HUES6 (cell line): Measurements from ENCODE around the gene SLC44A1.
"Not testable (repeated sequence)": the region's sequence is repeated elsewhere in the genome, so short reads cannot be mapped to it uniquely, and the experiment has no call there.

ENCODE experiments used
- H3K27ac ChIP-seq: 2 replicates; pipeline ENCODE4 v1.7.0; 2013; ENCODE audit warnings: low read depth, mild to moderate bottlenecking, low read length, inconsistent platforms
- H3K27me3 ChIP-seq: 2 replicates; pipeline ENCODE4 v1.6.1; 2013; ENCODE audit warnings: low read length; ENCODE audit not compliant: control insufficient read depth, insufficient read depth
- H3K36me3 ChIP-seq: 2 replicates; pipeline ENCODE4 v1.6.1; 2013; ENCODE audit warnings: low read length; ENCODE audit not compliant: control insufficient read depth, insufficient read depth
- H3K4me1 ChIP-seq: 2 replicates; pipeline ENCODE4 v1.6.1; 2013; ENCODE audit warnings: low read length; ENCODE audit not compliant: control insufficient read depth, insufficient read depth
- H3K4me3 ChIP-seq: 2 replicates; pipeline ENCODE4 v1.5.1; 2013; ENCODE audit warnings: low read depth, low read length
- H3K9ac ChIP-seq: one replicate; pipeline ENCODE4 v1.6.1; 2013; ENCODE audit warnings: mild to moderate bottlenecking, low read length
- H3K9me3 ChIP-seq: 2 replicates; pipeline ENCODE4 v1.6.1; 2013; ENCODE audit warnings: low read depth, low read length; ENCODE audit not compliant: control insufficient read depth, insufficient read depth

SLC44A1 gene

DNA sequence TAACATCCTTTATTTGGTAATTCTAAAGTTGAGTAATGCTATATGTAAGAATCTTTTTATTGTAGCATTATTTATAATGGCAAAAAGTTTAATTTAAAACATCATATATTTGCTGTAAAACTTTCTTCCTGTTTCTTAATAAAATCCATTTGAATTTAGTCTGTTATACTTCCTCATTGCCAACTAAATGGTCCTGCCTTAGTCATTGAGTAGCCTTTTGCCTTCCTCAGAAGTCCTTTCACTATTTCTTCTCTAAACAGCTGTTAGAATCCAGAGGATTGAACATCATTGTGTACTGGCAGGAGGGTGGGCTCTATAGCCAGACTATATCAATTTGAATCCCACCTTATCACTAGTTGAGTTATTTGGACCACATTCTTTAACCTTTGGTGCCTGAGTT is 11.0 kb downstream of the SLC44A1 start:
- H3K4me1 ChIP-seq, result peaks cover 38% of the 10 kb centered on the region
- no peak overlapping the region for H3K4me3 ChIP-seq
- no peak overlapping the region for H3K9ac ChIP-seq
- no peaks in the 10 kb centered on the region for H3K27me3 ChIP-seq
- H3K36me3 ChIP-seq, result no peaks in the 10 kb centered on the region
- no peak overlapping the region for H3K27ac ChIP-seq
- H3K9me3 ChIP-seq, result no peaks in the 10 kb centered on the region

DNA sequence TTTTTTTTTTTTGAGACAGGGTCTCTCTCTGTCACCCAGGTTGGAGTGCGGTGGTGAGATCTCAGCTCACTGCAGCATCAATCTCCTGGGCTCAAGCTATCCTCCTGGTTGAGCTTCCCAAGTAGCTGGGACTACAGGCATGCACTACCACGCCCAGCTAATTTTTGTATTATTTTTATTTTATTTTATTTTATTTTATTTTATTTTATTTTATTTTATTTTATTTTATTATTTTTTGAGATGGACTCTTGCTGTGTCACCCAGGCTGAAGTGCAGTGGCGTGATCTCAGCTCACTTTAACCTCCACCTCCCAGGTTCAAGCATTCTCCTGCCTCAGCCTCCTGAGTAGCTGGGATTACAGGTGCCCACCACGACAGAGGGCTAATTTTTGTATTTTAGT is 12.1 kb downstream of the SLC44A1 start:
- not testable (repeated sequence) for H3K4me3 ChIP-seq, H3K9me3 ChIP-seq, H3K36me3 ChIP-seq, H3K9ac ChIP-seq, H3K27me3 ChIP-seq, H3K27ac ChIP-seq
- H3K4me1 ChIP-seq, result peaks cover 34% of the 10 kb centered on the region

DNA sequence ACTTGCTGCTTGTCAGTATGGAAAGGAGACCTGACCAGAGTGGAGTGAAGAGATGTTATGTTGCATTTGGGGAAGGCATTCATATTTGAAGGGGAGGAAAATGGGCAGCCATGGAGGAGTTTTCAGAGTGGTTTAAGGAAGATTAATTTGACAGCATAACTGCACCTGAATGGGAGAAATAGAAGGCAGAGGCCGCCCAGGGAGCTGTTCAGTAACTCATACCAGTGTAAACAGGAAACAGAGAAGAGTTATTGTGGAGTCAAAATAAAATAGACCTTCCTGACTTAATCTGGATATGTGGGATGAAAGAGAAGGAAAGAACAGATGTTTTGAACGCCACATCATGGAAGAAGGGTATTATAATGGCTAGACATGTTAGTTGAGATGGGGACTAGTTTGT is 13.4 kb downstream of the SLC44A1 start:
- no peaks in the 10 kb centered on the region for H3K9me3 ChIP-seq
- H3K36me3 ChIP-seq, result no peaks in the 10 kb centered on the region
- H3K4me1 ChIP-seq, result peaks cover 28% of the 10 kb centered on the region
- H3K9ac ChIP-seq, result no peak overlapping the region
- H3K27ac ChIP-seq, result no peak overlapping the region
- no peak overlapping the region for H3K4me3 ChIP-seq
- no peaks in the 10 kb centered on the region for H3K27me3 ChIP-seq

DNA sequence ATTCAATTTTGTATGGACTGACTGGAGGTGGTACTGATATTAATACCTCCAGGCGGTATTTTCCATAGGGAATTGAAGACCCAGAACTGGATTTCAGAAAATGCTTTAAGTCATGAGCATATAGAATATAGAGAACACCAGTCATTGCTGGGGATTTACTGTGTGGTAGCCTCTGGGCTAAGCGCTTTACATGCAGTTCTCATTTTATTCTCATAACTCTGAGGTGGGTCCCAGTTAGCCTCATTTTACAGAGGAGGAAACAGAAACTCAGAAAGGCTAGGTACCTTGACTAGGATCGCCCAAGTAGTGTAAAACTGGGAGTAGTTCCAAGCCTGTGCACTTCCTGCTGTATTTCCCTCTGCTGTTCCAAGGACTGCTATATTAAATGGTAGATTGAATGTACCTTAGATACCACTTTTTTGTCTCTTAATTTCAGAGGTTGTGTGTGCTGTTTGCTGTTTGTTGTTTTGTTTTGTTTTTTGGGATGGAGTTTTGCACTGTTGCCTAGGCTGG is 13.8 kb downstream of the SLC44A1 start:
- Histone ChIP-seq H3K27me3 (no peaks in the 10 kb centered on the region), H3K9me3 (no peaks in the 10 kb centered on the region), H3K9ac (no peak overlapping the region), H3K4me1 (peaks cover 28% of the 10 kb centered on the region), H3K36me3 (no peaks in the 10 kb centered on the region), H3K4me3 (no peak overlapping the region), H3K27ac (no peak overlapping the region)

DNA sequence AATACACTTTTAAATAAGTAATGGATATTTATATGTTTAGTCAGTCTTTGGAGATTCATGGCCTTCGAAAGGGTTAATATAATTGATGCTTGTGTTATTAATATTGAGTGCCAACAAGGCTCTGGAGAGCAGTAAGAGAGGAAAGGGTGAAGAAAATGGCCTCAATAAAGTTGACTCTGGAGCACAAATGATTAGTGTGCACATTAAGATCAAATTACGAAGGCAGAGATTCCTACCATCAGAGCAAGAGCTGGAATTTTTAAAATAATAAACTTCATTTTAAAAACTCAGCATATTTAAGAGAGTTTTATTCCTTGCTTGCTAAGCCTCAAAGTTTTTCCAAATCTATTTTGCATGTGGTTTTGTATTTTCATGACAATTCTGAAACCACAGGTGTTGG is 14.8 kb downstream of the SLC44A1 start:
- peaks cover 24% of the 10 kb centered on the region for H3K4me1 ChIP-seq
- no peak overlapping the region for H3K27ac ChIP-seq

DNA sequence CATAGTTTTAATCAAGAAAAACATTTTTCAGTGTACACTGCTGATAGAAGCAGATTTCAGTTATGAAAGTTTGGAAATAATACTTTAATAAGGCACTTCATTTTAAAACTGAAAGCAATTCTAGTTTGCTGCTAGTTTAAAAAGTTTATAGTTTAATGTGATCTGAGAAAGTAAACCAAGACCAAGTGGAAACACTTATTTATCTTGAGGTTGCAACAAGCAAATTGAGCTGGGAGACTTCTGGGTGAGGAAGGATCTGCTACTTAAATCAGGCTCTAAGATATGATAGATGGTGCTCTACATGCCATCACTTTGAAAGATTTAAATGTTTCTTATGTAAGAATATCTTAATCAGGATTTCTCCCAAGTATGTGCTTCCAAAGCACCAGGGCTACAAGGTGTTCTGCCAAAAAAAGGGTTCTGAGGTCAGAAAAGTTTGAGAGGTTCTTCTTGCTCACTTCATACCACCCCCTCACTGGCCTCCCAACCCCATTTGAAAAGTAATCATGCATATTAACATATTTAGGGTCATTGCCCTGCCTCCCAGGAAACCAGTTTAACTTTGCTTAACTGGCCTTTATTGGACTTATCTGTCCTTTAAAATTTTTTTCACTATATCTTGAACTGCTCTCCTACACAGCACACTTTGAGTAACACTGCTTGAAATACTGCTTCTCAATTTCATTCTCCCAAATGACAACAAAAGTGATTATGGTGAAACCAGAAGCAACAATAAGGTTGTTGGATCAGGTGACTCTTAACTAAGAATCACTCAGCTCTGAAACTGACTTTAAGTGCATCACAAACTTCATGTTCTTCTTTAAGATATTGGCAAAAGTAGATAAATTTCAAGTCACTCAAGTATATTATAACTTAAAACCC is 15.5 kb downstream of the SLC44A1 start:
- no peaks in the 10 kb centered on the region for H3K27me3 ChIP-seq
- H3K9me3 ChIP-seq, result no peaks in the 10 kb centered on the region
- no peak overlapping the region for H3K4me3 ChIP-seq
- H3K9ac ChIP-seq, result no peak overlapping the region
- no peaks in the 10 kb centered on the region for H3K36me3 ChIP-seq
- no peak overlapping the region for H3K27ac ChIP-seq
- H3K4me1 ChIP-seq, result peaks cover 20% of the 10 kb centered on the region

More for the DNA sequence above, 14.8 kb downstream of the SLC44A1 start:
- Histone ChIP-seq H3K4me3 (no peak overlapping the region), H3K36me3 (no peaks in the 10 kb centered on the region), H3K9me3 (no peaks in the 10 kb centered on the region), H3K9ac (no peak overlapping the region), H3K27me3 (no peaks in the 10 kb centered on the region)

DNA sequence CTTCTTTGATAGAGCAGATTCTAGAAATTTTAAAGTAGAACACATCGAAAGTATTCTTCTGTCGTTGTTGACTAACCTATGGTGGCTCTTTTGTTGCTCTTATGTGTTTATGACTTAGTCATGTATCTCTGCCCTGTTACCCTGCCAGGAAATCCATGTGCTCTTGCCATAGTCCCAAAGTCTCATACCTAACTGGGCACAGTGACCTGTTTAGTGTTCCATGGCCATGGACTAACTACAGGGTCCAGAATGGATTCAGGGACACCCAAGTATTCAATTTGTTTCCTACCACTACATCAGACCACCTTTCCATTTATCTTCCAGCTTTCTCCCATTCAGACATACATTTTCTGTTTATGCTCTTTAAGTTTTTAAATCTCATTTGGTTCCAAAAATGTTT is 18.0 kb downstream of the SLC44A1 start:
- Histone ChIP-seq H3K4me1 (peaks cover 20% of the 10 kb centered on the region), H3K9me3 (no peaks in the 10 kb centered on the region), H3K9ac (no peak overlapping the region), H3K4me3 (no peak overlapping the region), H3K27ac (no peak overlapping the region), H3K27me3 (no peaks in the 10 kb centered on the region), H3K36me3 (no peaks in the 10 kb centered on the region)

DNA sequence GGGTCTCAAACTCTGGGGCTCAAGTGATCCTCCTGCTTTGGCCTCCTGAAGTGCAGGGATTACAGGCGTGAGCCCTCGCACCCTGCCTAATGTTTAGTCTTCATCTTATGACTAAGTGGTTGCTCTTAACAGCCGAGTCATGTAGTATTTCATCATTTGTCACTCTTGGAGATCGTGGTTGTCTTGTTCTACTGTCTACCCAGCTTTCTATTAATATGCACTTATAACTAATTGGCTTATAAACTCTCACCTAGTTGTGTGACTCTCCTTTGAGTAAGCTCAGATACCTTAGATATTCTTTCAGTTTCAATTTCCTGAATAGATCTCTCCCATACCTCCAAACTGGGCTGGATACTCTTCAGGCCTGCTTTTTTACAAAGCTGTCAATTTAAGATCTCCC is 19.9 kb downstream of the SLC44A1 start:
- no peak overlapping the region for H3K4me3 ChIP-seq
- no peaks in the 10 kb centered on the region for H3K9me3 ChIP-seq
- no peak overlapping the region for H3K27ac ChIP-seq
- H3K36me3 ChIP-seq, result no peaks in the 10 kb centered on the region
- H3K4me1 ChIP-seq, result peaks cover 13% of the 10 kb centered on the region
- no peak overlapping the region for H3K9ac ChIP-seq
- no peaks in the 10 kb centered on the region for H3K27me3 ChIP-seq

DNA sequence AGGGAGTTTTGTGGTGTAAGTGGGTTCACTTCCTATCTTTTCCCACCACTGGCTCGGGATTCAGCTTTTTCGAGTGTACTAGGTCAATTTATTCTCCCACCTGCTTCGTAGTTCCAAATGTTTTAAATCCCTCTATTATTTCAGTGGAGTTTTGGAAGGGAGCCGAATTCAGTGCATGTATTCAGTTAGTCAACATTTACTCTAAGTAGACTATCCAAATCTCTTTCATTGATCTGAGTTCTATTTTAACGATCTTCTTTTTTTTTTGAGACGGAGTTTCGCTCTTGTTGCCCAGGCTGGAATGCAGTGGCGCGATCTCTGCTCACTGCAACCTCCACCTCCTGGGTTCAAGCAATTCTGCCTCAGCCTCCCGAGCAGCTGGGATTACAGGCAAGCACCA is 23.8 kb downstream of the SLC44A1 start:
- H3K36me3 ChIP-seq, H3K27me3 ChIP-seq, H3K27ac ChIP-seq, H3K4me3 ChIP-seq, H3K9me3 ChIP-seq, H3K9ac ChIP-seq: not testable (repeated sequence)
- H3K4me1 ChIP-seq, result peaks cover 17% of the 10 kb centered on the region

DNA sequence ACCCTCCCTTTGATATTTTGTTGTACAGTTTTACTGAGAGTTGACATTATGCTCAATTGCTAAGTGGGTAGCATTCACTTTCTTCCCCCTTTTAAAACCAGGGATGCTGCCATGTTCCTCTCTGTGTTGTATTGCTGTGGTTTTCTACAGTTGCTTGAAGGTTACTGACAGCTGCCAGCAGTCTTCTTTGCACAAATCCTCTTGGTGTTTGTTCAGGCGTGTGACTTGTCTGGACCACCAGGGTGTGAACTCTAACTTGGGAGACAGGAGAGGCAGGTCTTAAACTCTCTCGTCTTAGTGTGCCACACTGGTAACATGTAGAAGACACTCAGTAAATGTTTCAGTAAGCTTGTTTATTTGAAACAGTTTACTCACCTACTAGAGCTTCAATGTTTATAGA is 25.1 kb downstream of the SLC44A1 start:
- Histone ChIP-seq H3K27ac (no peak overlapping the region), H3K4me1 (peaks cover 17% of the 10 kb centered on the region), H3K36me3 (no peaks in the 10 kb centered on the region), H3K9me3 (no peaks in the 10 kb centered on the region), H3K9ac (no peak overlapping the region), H3K4me3 (no peak overlapping the region), H3K27me3 (no peaks in the 10 kb centered on the region)

DNA sequence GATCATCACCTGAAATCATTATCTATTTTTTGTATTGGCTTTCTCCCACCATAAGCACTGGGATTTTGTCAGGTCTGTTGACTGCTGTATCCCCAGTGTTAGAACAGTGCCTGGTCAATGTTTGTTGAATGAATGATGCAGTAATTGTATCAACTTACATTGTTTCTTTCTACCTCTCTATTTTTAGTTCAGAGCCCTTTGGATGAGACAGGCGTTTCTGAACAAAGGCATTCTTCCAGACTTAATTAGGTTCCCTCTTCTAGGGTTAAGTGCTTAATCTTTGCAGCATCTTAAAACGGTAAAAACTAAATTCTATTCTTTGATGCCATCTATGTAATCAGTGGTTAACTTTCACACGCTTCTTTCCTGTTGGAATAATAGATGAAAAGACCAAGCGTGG is 26.3 kb downstream of the SLC44A1 start:
- peaks cover 17% of the 10 kb centered on the region for H3K4me1 ChIP-seq
- no peak overlapping the region for H3K4me3 ChIP-seq
- H3K9ac ChIP-seq, result no peak overlapping the region
- H3K9me3 ChIP-seq, result no peaks in the 10 kb centered on the region
- no peaks in the 10 kb centered on the region for H3K27me3 ChIP-seq
- H3K36me3 ChIP-seq, result no peaks in the 10 kb centered on the region
- no peak overlapping the region for H3K27ac ChIP-seq
